GM21360 (cell line): Measurements from ENCODE around the gene SLC4A5.
"Not testable (repeated sequence)": the region's sequence is repeated elsewhere in the genome, so short reads cannot be mapped to it uniquely, and the experiment has no call there.

Source experiments
- ATAC-seq: cut with Tn5 transposase; IDR thresholded peaks from one replicate; pipeline ENCODE4 v1.9.1; 2021; ENCODE audit warnings: mild to moderate bottlenecking, moderate library complexity; ENCODE audit not compliant: unreplicated experiment

SLC4A5 gene

GRCh38 chr2:74238879-74239278, 104.3 kb downstream of the SLC4A5 start:
- no peak for ATAC-seq

GRCh38 chr2:74235041-74235440, 108.2 kb downstream of the SLC4A5 start:
- no peak for ATAC-seq

DNA sequence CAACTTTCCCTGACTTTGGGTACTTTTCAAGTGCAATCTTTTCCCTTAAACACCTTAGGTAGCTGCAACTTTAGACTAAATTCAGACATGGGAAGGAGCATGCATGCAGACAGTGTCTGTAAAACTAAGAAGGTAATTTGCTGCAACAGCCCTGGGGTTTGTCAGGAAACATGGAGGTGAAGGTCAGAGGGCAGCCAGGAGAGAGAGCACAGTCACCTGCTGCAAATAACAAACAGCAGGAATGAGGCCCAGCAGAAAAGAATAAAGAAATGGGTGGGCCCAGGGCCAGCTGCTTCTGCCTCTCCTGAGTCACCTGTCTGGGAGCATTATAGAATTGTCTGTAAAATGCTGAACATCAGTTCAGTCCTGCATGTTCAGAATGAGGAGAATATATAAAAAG, 109.6 kb downstream of the SLC4A5 start:
- no peak for ATAC-seq

GRCh38 chr2:74232426-74232825, 110.8 kb downstream of the SLC4A5 start:
- no peak for ATAC-seq

DNA sequence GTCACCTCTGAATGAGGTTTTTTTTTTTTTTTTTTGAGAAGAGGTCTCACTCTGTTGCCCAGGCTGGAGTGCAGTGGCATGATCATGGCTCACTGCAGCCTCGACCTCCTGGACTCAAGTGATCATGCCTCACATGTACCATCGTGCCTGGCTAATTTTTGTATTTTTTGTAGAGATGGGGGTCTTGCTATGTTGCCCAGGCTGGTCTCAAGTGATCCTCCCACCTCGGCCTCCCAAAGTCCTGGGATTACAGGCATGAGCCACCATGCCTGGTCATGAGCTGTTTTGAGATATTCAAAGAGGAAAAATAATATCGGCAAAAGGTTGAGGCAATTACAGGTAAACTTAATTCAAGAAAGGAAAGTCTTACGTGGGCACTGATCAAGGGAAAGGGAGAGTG, 113.4 kb downstream of the SLC4A5 start:
- ATAC-seq: not testable (repeated sequence)

DNA sequence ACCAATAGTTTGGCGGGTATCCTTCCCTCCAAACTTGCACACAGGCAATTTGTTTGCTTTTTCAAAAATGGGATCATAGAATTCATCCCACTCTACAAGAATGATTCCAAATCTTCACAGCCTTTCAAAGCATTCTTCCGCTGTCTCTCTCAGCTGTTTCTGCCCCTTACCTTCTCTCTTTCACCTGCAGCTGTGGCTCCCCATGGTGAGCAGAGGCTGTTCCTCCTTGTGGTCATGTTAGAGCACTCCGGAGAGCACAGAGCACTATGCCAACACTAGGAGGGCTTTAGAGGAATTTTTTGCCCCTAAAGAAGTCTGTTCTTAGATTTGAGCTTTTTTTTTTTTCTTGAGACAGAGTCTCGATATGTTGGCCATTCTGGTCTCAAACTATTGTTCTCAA, 114.4 kb downstream of the SLC4A5 start:
- no peak for ATAC-seq

DNA sequence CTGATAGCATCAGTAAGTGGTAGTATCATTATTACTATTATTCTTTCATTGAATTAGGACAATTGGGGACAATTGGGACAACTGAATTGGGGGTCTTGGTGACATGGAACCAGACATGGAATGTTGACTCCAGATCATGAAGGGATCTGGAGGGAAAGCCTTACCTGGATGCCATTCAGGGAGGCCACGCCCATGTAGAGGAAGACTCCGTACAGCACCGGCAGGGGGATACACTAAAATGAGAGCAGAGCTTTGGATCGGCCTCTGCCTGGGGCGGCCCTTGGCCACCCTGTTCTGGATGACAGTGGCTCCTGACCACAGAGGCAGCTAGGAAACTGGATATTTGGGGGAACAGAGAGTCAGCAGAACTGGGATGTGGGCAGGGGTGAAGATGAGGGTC, 115.6 kb downstream of the SLC4A5 start:
- ATAC-seq: no peak

DNA sequence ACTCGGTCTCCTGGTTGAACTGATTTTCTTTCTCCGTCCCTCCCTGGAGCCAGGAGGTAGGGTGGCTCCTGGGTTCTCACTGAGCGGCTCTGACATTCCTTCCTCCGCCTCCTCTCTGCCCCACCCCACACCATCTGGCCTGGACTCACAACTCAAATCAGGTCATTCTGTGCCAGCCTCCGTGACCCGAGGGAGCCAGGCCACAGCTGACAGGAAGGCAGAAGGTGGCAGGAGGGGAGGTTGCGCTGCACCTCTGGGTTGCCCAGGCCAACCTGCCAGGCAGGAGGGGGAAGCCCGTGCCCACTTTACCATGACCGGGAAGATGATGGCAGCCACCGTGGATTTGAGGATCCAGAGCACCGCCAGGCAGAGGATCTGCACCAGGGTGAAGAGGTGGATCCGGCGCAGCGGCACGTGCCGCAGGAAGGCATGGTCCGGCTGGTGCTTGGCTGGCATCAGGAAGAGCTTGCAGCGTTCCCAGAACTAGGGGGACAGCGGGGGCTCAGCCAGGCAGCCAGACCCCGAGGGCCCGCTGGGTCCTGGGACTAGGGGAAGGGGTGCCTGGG, 116.5 kb downstream of the SLC4A5 start:
- ATAC-seq: no peak

DNA sequence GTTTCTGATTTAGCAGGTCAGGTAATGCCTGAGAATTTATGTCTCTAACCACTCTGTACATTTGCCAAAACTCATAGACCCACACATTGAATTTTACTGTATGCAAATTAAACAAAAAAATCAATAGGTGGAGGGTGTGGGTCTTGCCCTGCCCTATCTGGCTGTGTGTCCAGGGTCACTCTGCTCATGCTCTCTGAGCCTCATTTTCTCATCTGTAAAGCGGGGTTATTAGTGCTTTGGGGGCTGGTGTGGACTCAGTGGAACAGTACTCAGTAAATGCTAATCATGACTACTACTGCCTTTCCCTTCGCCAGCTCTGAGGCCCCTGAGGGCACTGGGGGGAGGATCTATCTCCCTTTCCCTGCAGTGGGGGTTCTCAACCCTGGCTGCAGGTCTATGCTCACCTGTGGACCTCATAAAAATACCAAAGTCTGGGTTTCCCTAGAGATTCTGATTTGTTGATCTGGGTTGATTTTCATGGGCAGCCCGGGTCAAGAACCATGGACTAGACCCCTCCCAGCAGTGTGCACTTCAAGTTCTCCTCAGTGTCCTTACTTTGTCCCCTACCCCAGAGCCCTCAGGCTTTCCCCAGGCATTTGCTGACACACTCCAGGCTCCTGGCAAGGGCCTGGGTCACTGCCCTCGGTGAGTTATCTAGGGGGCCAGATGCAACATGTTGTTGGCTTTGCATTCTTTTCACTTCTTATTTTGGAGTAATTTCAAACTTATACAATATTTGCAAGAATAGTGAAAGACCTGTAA, 117.3 kb downstream of the SLC4A5 start:
- ATAC-seq: no peak

- no peak for ATAC-seq
Observed at GRCh38 chr2:74223941-74224770, 119.1 kb downstream of the SLC4A5 start.

- ATAC-seq: no peak
Observed at GRCh38 chr2:74222300-74222650, 120.9 kb downstream of the SLC4A5 start.

- ATAC-seq: no peak
Observed at GRCh38 chr2:74221604-74222299, 121.5 kb downstream of the SLC4A5 start.

- no peak for ATAC-seq
Observed at GRCh38 chr2:74221091-74221490, 122.1 kb downstream of the SLC4A5 start.

- ATAC-seq: no peak
Observed at GRCh38 chr2:74219846-74220486, 123.2 kb downstream of the SLC4A5 start.

- no peak for ATAC-seq
Observed at GRCh38 chr2:74216642-74217041, 126.6 kb downstream of the SLC4A5 start.

DNA sequence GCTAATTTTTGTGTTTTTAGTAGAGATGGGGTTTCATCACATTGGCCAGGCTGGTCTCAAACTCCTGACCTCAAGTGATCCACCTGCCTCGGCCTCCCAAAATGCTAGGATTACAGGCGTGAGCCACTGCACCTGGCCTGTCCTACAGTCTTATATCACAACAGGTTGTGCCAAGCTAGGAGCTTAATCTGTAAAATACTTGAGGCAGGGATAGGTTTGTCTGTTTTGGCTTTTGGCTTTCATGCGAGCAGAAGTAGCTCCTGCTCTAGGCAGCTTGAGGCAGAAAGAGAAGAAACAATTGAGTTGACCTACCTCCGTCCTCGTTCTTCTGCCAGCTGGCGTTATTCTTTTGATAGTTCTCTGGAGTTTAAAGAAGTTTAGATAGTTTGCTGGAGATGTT, 127.4 kb downstream of the SLC4A5 start:
- ATAC-seq: not testable (repeated sequence)

- no peak for ATAC-seq
Observed at GRCh38 chr2:74212702-74213410, 130.4 kb downstream of the SLC4A5 start.

DNA sequence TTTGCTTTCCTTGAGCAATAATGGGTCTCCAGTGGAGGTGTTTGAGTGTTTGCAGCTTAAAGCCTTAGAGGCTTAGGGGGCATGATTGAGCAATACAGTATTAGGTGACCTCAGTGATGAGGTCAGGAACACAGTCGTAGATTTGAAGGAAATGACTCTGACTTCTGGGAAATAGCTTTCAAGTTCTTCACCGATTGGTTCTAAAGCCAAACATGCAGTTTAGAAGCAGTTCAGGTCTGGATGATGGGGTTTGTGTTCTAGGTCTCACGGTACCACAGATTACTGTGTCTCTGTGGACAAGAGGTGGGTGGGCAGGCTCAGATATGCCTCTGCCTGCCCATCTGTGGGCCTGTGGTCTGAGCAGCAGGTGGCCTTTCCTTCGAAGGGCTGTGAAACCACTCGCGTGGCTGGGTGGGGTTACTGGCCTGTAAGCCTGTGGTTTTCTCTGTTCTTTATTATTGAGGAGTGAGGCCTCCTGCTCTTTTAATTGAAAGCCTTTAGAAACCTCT, 137.0 kb downstream of the SLC4A5 start:
- peak; percentile 45 for ATAC-seq

GRCh38 chr2:74205596-74205995, 137.6 kb downstream of the SLC4A5 start:
- no peak for ATAC-seq

DNA sequence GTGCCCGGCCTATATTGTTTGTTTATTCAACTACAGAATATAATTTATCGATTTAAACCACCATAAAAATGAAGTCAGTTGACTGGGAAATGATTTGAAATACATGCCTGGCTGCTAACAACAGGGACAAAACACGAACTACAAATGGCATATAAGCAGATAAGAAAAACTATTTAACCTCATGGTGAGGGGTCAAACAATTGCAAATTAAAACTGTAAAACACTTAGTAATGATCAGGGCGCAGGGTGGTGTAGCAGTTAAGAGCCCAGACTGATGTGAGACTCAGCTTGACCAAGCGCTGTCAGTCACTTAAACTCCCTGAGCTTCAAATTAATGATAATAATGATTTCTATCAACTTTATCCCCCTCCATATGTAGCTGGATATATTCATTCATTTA, 138.1 kb downstream of the SLC4A5 start:
- ATAC-seq: no peak
